K562 (cell line): ENCODE results near the gene PAEP. TPM values are rescaled to one million over a fixed set of nuclear protein-coding genes. Genes with fewer than 3 reads are reported as not detected.

Source experiments
- MGA ChIP-seq: fragments of 450-650 bp; IDR thresholded peaks from 2 replicates; pipeline ENCODE4 v1.6.1; 2016; ENCODE audit warnings: mild to moderate bottlenecking, moderate library complexity
- STAT5B ChIP-seq: fragments of 250-450 bp; sonication (Bioruptor Pico); IDR thresholded peaks from 2 replicates; pipeline ENCODE4 v1.8.0; 2021; ENCODE audit warnings: mild to moderate bottlenecking, inconsistent platforms
- TBP ChIP-seq: optimal IDR thresholded peaks from 2 replicates; pipeline ENCODE3; 2011; ENCODE audit warnings: low read depth, low read length, improper control_type of control experiment
- polyA plus RNA-seq, 8 experiments: library from polyadenylated mRNA; depleted of rRNA in 4 of 8; stranded (reverse) in 5 of 8; unstranded in 3 of 8; fragments of >200 nt; fragmentation: Nextera tagmentation in 2 of 8; fragmentation: Illumina TruSeq in 1 of 8; extraction: Ambion mirVana in 2 of 8; extraction: Trizol in 1 of 8; gene quantifications; 2 replicates each; pipeline versions ENCODE4 v1.2.1 to v1.2.3, GENCODE V29; 2011 to 2014; ENCODE audit warnings: inconsistent platforms in 1 of 8, missing spikeins in 1 of 8
- total RNA-seq, 7 experiments: library from RNA; depleted of rRNA in 6 of 7; stranded (reverse); fragments of >200 nt in 6 of 7; fragmentation: Illumina TruSeq in 2 of 7; extraction: Trizol in 2 of 7; gene quantifications; 2 replicates each; pipeline versions ENCODE4 v1.2.1 to v1.2.3, GENCODE V29; 2011 to 2021; ENCODE audit warnings: low replicate concordance in 1 of 7

PAEP gene
- total and polyA plus RNA-seq, 9 of the 15 experiments (the other 6 are each of a cell fraction or from before 2014, with no cell fraction given), result 0.22 to 4.5 (median 0.58) TPM

GRCh38 chr9:135582966-135583687 lies 21.6 kb downstream of the PAEP start (continued):
- TF ChIP-seq MGA (no peak), STAT5B (CRISPR knock-in tag) (no peak), TBP (no peak)
- TF ChIP-seq, all 486 proteins: peak for 0
